OCI-LY1 (cell line): ENCODE results near the gene CAMTA1.

ENCODE experiments used
- H2AFZ ChIP-seq: fragments of 200-600 bp; sonication (generic), shearing (Covaris generic); 2 replicates; pipeline ENCODE4 v1.6.0; 2014; ENCODE audit warnings: antibody characterized with exemption, mild to moderate bottlenecking, low read length
- H3F3A ChIP-seq: fragments of 200-600 bp; sonication (generic), shearing (Covaris generic); 2 replicates; pipeline ENCODE4 v1.6.0; 2014; ENCODE audit warnings: mild to moderate bottlenecking, antibody characterized with exemption, low read length, moderate library complexity; ENCODE audit not compliant: insufficient read depth
- H3K27ac ChIP-seq: fragments of 200-600 bp; sonication (generic); 2 replicates; pipeline ENCODE4 v1.5.1; 2014; ENCODE audit warnings: low read length, mixed run types, mild to moderate bottlenecking, low read depth; ENCODE audit not compliant: poor library complexity, severe bottlenecking
- H3K27me3 ChIP-seq: fragments of 200-600 bp; sonication (generic); 2 replicates; pipeline ENCODE4 v1.6.0; 2014; ENCODE audit warnings: antibody characterized with exemption, mild to moderate bottlenecking, low read length, moderate library complexity; ENCODE audit not compliant: insufficient read depth
- H3K36me3 ChIP-seq: fragments of 200-600 bp; sonication (generic); 2 replicates; pipeline ENCODE4 v1.6.1; 2014; ENCODE audit warnings: mild to moderate bottlenecking, antibody characterized with exemption, low read length, moderate library complexity, mixed read lengths; ENCODE audit not compliant: insufficient read depth
- H3K4me1 ChIP-seq: fragments of 200-600 bp; sonication (generic); 2 replicates; pipeline ENCODE4 v1.5.1; 2014; ENCODE audit warnings: mild to moderate bottlenecking, low read length, moderate library complexity; ENCODE audit not compliant: insufficient read depth, severe bottlenecking
- H3K4me2 ChIP-seq: fragments of 200-600 bp; sonication (generic), shearing (Covaris generic); 2 replicates; pipeline ENCODE4 v1.6.1; 2014; ENCODE audit warnings: low read length
- H3K4me3 ChIP-seq: fragments of 200-600 bp; sonication (generic); 2 replicates; pipeline ENCODE4 v1.5.1; 2014; ENCODE audit warnings: low read length, low read depth, mild to moderate bottlenecking, mixed read lengths; ENCODE audit not compliant: poor library complexity, severe bottlenecking
- H3K79me2 ChIP-seq: fragments of 200-600 bp; shearing (Covaris generic); 2 replicates; pipeline ENCODE4 v1.6.1; 2016; ENCODE audit warnings: mixed run types, low read length, mixed read lengths; ENCODE audit not compliant: insufficient read depth
- H3K9ac ChIP-seq: fragments of 200-600 bp; sonication (generic), shearing (Covaris generic); 2 replicates; pipeline ENCODE4 v1.6.1; 2014; ENCODE audit warnings: mild to moderate bottlenecking, low read length, mixed read lengths
- H3K9me2 ChIP-seq: fragments of 200-600 bp; sonication (generic), shearing (Covaris generic); 2 replicates; pipeline ENCODE4 v1.6.1; 2014; ENCODE audit warnings: low read depth, mild to moderate bottlenecking, low read length, mixed read lengths
- H3K9me3 ChIP-seq: fragments of 200-600 bp; shearing (Covaris generic); 2 replicates; pipeline ENCODE4 v1.6.1; 2014; ENCODE audit warnings: low read length, mixed read lengths
- H4K20me1 ChIP-seq: fragments of 200-600 bp; sonication (generic), shearing (Covaris generic); 2 replicates; pipeline ENCODE4 v1.6.0; 2016; ENCODE audit warnings: mild to moderate bottlenecking, low read length; ENCODE audit not compliant: insufficient read depth
- CTCF ChIP-seq: fragments of 200-600 bp; sonication (generic), shearing (Covaris generic); IDR thresholded peaks from 2 replicates; pipeline ENCODE4 v1.5.1; 2017; ENCODE audit warnings: mild to moderate bottlenecking, antibody characterized with exemption, low read length, moderate library complexity, mixed read lengths
- EZH2 ChIP-seq: fragments of 200-600 bp; sonication (generic), shearing (Covaris generic); IDR thresholded peaks from 2 replicates; pipeline ENCODE4 v1.8.0; 2017; ENCODE audit warnings: borderline replicate concordance, mixed run types, mild to moderate bottlenecking, antibody characterized with exemption, low read length, moderate library complexity, mixed read lengths

The CAMTA1 gene

DNA sequence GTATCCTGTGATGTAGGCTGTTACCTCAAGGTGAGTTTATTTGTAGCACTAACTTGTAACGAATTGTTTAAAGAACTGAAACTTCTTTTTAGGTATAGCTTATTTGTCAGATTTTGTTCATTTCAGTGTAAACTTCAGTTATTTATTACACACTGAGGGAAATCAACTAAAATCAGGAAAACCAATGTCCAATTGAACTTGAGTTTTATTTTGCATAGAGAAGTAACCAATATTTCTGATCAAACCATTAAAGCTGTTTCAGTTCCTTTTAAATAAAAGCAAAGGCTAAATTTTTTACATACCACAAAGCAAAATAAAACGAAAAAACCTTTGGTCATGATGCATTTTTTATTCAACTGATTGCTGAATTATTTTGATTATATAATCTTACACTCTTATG, 103.6 kb downstream of the CAMTA1 start:
- H3K4me3 ChIP-seq: no peak overlapping the region
- no peaks in the 10 kb centered on the region for H4K20me1 ChIP-seq
- no peak overlapping the region for H3K4me2 ChIP-seq
- no peaks in the 10 kb centered on the region for H3K9me3 ChIP-seq
- no peak overlapping the region for H3K9ac ChIP-seq
- H2AFZ ChIP-seq: no peak overlapping the region
- H3K4me1 ChIP-seq: no peaks in the 10 kb centered on the region
- no peaks in the 10 kb centered on the region for H3K36me3 ChIP-seq
- no peaks in the 10 kb centered on the region for H3F3A ChIP-seq
- H3K27ac ChIP-seq: no peak overlapping the region
- H3K79me2 ChIP-seq: no peaks in the 10 kb centered on the region
- no peak for TF ChIP-seq CTCF
- TF ChIP-seq EZH2: no peak
- no peaks in the 10 kb centered on the region for H3K27me3 ChIP-seq
- no peaks in the 10 kb centered on the region for H3K9me2 ChIP-seq

- H2AFZ ChIP-seq: no peak overlapping the region
- H3K9me2 ChIP-seq: no peaks in the 10 kb centered on the region
- no peaks in the 10 kb centered on the region for H3K4me1 ChIP-seq
- no peaks in the 10 kb centered on the region for H3K79me2 ChIP-seq
- no peak overlapping the region for H3K4me2 ChIP-seq
- no peaks in the 10 kb centered on the region for H4K20me1 ChIP-seq
- H3K9ac ChIP-seq: no peak overlapping the region
- no peak overlapping the region for H3K4me3 ChIP-seq
- H3K36me3 ChIP-seq: no peaks in the 10 kb centered on the region
- no peak overlapping the region for H3K27ac ChIP-seq
- H3F3A ChIP-seq: no peaks in the 10 kb centered on the region
- TF ChIP-seq CTCF (peak; percentile 84), EZH2 (no peak)
- H3K9me3 ChIP-seq: no peaks in the 10 kb centered on the region
- H3K27me3 ChIP-seq: no peaks in the 10 kb centered on the region
Observed at GRCh38 chr1:6889875-6890480, 104.7 kb downstream of the CAMTA1 start.

GRCh38 chr1:6890686-6891085, 105.4 kb downstream of the CAMTA1 start:
- no peak overlapping the region for H3K4me3 ChIP-seq
- H3K27me3 ChIP-seq: no peaks in the 10 kb centered on the region
- no peak overlapping the region for H3K9ac ChIP-seq
- no peak overlapping the region for H2AFZ ChIP-seq
- H3K4me1 ChIP-seq: no peaks in the 10 kb centered on the region
- no peak overlapping the region for H3K27ac ChIP-seq
- H3F3A ChIP-seq: no peaks in the 10 kb centered on the region
- H3K4me2 ChIP-seq: no peak overlapping the region
- H3K79me2 ChIP-seq: no peaks in the 10 kb centered on the region
- no peaks in the 10 kb centered on the region for H4K20me1 ChIP-seq
- H3K9me3 ChIP-seq: no peaks in the 10 kb centered on the region
- TF ChIP-seq CTCF: no peak
- no peak for TF ChIP-seq EZH2
- no peaks in the 10 kb centered on the region for H3K36me3 ChIP-seq
- H3K9me2 ChIP-seq: no peaks in the 10 kb centered on the region
